Tibial nerve (tissue), 4 donors: ENCODE data around the gene RASAL2. TPM values are rescaled to one million over a fixed set of nuclear protein-coding genes. Genes with fewer than 3 reads are reported as not detected.

Source experiments
- DNase-seq, 2 donors: peaks; one replicate each; pipeline ENCODE4 v3.0.0-alpha.2; 2019; ENCODE audit warnings: low spot score in 2 of 2
- H3K27ac ChIP-seq, 4 donors: fragments of 200-600 bp; sonication (generic) in 3 of 4; one replicate each; pipeline ENCODE4 v1.5.1; 2017 to 2019; ENCODE audit warnings: mild to moderate bottlenecking in 1 of 4
- H3K27me3 ChIP-seq, 2 donors: fragments of 200-600 bp; sonication (generic) in 1 of 2; one replicate each; pipeline versions ENCODE4 v1.5.1 to v1.6.0; 2017 to 2019
- H3K36me3 ChIP-seq, 3 donors: fragments of 200-600 bp; sonication (generic); one replicate each; pipeline ENCODE4 v1.5.1; 2018 to 2019
- H3K4me1 ChIP-seq, 4 donors: fragments of 200-600 bp; sonication (generic) in 3 of 4; one replicate each; pipeline ENCODE4 v1.5.1; 2017 to 2019
- H3K4me3 ChIP-seq, 4 donors: fragments of 200-600 bp; sonication (generic) in 3 of 4; one replicate each; pipeline ENCODE4 v1.5.1; 2017 to 2019; ENCODE audit warnings: mild to moderate bottlenecking in 1 of 4, moderate library complexity in 1 of 4
- H3K9me3 ChIP-seq, 4 donors: fragments of 200-600 bp; sonication (generic) in 3 of 4; one replicate each; pipeline ENCODE4 v1.5.1; 2017 to 2019
- EP300 ChIP-seq, 2 donors: sonication (generic); formaldehyde crosslinking; IDR thresholded peaks; one replicate each; pipeline ENCODE4 v1.6.1; 2017; ENCODE audit warnings: antibody characterized with exemption in 2 of 2, mild to moderate bottlenecking in 1 of 2
- POLR2A ChIP-seq, 2 donors: fragments of 450-650 bp; IDR thresholded peaks; one replicate each; pipeline ENCODE4 v1.6.1; 2017; ENCODE audit warnings: antibody characterized with exemption in 2 of 2, mild to moderate bottlenecking in 2 of 2, moderate library complexity in 2 of 2
- WGBS, 2 donors: methylation state at CpG; one replicate each; pipeline ENCODE4 v1.1.5; 2018; 5-methylcytosine and 5-hydroxymethylcytosine counted together
- total RNA-seq, 4 donors: library from RNA; depleted of rRNA; stranded (reverse); fragments of >200 nt; gene quantifications; one replicate each; pipeline ENCODE4 v1.1.0, GENCODE V29; 2016
- TF ChIP-seq, protein P1 (sequence below), 5 experiments: fragments of 200-600 bp in 3 of 5; fragments of 450-650 bp in 2 of 5; sonication (generic) in 3 of 5; IDR thresholded peaks; one replicate each; pipeline ENCODE4 v1.5.1; 2016 to 2019; ENCODE audit warnings: antibody characterized with exemption in 5 of 5, mild to moderate bottlenecking in 3 of 5, moderate library complexity in 2 of 5

Gene RASAL2
- total RNA-seq, 4 donors from 2014 or later: 40.5 to 44.8 (median 43.0) TPM

DNA sequence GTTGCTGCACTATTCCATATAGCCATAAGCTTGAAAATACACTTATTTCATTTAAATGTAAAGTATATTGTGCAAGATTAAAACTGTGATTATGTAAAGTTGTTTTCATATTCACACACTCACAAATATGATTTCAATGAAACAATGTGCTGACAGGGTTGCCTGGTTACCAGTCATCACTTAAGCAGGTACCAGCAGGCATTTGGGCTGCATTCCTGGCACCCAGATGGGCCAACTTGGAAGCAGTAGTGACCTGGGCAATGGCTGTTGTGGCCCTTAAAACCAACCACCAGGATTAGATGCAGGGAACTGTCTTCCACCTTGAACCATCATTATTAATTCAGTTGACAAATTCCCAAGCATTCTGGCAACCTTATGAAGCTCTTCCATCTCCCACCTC is 45.0 kb upstream of the RASAL2 start:
- Histone ChIP-seq H3K4me3 (no peak overlapping the region), H3K36me3 (no peaks in the 10 kb centered on the region), H3K4me1 (peaks cover 0 to 5% (median 2%) of the 10 kb centered on the region in 4 donors), H3K9me3 (peaks cover 0 to 6% (median 0%) of the 10 kb centered on the region in 4 donors), H3K27me3 (no peaks in the 10 kb centered on the region), H3K27ac (no peak overlapping the region)
- TF ChIP-seq, protein P1, sequence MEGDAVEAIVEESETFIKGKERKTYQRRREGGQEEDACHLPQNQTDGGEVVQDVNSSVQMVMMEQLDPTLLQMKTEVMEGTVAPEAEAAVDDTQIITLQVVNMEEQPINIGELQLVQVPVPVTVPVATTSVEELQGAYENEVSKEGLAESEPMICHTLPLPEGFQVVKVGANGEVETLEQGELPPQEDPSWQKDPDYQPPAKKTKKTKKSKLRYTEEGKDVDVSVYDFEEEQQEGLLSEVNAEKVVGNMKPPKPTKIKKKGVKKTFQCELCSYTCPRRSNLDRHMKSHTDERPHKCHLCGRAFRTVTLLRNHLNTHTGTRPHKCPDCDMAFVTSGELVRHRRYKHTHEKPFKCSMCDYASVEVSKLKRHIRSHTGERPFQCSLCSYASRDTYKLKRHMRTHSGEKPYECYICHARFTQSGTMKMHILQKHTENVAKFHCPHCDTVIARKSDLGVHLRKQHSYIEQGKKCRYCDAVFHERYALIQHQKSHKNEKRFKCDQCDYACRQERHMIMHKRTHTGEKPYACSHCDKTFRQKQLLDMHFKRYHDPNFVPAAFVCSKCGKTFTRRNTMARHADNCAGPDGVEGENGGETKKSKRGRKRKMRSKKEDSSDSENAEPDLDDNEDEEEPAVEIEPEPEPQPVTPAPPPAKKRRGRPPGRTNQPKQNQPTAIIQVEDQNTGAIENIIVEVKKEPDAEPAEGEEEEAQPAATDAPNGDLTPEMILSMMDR (IDR thresholded peaks at IDR 0.05): no peak
- no peak for TF ChIP-seq EP300 (IDR thresholded peaks at IDR 0.05)
- no peak for TF ChIP-seq POLR2A (IDR thresholded peaks at IDR 0.05)
- no peak for DNase-seq

DNA sequence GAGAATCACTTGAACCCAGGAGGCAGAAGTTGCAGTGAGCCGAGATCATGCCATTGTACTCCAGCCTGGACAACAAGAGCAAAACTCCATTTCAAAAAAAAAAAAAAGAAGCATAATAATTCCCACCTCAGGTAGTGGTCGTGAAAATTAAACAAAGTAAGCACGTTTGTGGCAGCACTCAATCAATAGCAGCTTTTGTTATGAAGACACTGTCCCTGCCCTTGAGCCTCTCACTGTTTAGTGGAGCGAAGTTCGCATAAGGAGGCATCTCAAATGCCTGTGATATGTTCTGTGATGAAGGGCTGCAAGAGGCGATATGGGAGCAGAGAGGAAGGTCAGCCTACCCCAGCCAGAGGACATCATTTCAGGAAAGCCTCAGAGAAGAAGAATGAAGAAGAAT is 43.8 kb upstream of the RASAL2 start:
- DNase-seq: no peak
- Histone ChIP-seq H3K9me3 (no peaks in the 10 kb centered on the region), H3K4me3 (no peak overlapping the region), H3K27ac (no peak overlapping the region), H3K27me3 (no peaks in the 10 kb centered on the region), H3K4me1 (peaks cover 0 to 7% (median 4%) of the 10 kb centered on the region in 4 donors), H3K36me3 (no peaks in the 10 kb centered on the region)
- WGBS, 2 donors: 79 to 85% methylated on average over 6 of the region's 6 CpGs
- no peak for TF ChIP-seq POLR2A (IDR thresholded peaks at IDR 0.05)
- TF ChIP-seq, protein P1 (IDR thresholded peaks at IDR 0.05): no peak
- no peak for TF ChIP-seq EP300 (IDR thresholded peaks at IDR 0.05)

DNA sequence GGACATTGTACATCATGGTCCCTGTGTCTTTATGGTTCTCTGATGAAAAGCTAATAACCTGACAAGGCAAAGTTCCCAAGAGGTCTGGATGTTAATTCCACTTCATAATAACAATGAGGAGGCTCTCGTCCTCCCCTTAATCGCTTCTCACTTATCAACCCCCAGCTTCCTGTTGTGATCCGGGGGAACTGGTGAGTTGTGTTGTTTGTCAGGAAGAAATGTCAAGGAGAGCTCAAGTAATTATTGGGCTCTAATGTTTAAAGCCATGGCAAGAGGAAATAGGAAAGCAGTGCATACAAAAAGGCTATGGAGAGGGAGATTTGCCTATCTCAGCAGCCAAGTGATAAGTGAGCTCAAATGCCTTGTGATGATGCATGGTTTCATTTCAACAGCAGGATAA is 42.8 kb upstream of the RASAL2 start:
- H3K4me1 ChIP-seq: peaks cover 0 to 15% (median 12%) of the 10 kb centered on the region in 4 donors
- H3K27me3 ChIP-seq: no peaks in the 10 kb centered on the region
- no peak overlapping the region for H3K27ac ChIP-seq
- H3K9me3 ChIP-seq: no peaks in the 10 kb centered on the region
- no peak overlapping the region for H3K4me3 ChIP-seq
- no peaks in the 10 kb centered on the region for H3K36me3 ChIP-seq
- DNase-seq: no peak
- WGBS, 2 donors: 36 to 46% methylated on average over 3 of the region's 3 CpGs
- TF ChIP-seq, protein P1 (IDR thresholded peaks at IDR 0.05): no peak

DNA sequence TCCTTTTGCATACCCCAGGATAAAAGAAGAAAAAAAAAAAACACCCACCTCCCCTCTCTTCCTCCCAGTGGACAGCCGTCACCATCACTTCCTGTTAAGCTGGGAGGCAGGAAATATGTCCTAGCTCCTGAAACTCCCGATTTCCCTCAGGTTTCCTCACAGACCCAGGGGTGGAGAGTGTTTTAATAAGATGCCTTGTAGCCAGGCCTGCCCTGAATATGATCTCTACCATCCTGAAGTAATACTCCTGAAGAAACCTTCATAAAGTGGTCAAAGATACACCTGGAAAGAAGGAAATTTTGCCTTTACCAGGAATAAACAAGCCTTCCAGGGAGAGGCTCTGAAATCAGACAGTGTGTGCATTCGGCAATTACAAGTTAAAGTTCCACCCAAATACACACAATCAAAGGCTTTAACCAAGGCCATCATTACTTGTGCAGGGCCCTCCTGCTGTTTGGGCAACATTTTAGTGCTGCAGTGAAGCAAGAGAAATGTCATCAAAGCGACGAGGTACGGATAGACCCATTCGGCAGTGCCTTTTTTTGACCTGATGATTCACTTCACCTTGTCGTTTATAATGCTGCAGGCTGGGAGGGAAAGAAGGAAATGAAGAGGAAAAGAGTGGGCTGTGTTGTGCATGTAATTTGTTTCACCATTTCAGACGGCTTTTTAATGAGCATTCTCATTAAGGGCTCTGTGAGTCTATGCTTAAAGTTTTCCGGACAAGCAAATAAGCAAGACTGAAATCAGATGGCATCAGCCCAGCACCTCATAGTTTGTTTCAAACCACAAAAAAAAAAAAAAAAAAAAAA is 41.0 kb upstream of the RASAL2 start:
- Histone ChIP-seq H3K27ac (peak overlapping the region in 1 of 4 donors; percentile 21), H3K27me3 (no peaks in the 10 kb centered on the region), H3K4me1 (peaks cover 0 to 33% (median 22%) of the 10 kb centered on the region in 4 donors), H3K9me3 (no peaks in the 10 kb centered on the region), H3K36me3 (no peaks in the 10 kb centered on the region), H3K4me3 (no peak overlapping the region)
- no peak for DNase-seq
- WGBS, 2 donors: 28 to 34% methylated on average over 10 of the region's 10 CpGs
- TF ChIP-seq EP300 (IDR thresholded peaks at IDR 0.05) (no peak), POLR2A (IDR thresholded peaks at IDR 0.05) (no peak)
- TF ChIP-seq, protein P1 (IDR thresholded peaks at IDR 0.05): no peak

DNA sequence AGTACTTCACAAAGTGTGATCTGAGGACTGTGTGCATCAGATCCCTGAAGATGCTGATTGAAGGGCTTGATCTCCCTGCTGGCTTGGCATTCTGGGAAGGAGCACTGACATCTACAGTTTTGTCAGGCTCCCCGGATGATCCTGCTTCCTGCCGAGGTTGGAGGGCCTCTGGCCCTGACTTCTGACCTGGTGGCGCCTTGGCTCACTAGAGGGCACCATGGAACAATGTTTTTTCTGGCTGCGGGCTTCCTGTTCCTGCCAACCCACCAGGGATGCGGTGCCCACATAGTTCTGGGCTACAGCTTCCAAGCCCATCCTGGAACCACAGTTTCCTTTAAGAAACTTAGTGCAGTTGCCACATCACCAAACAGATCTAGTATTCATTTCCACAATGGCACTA is 38.8 kb upstream of the RASAL2 start:
- Histone ChIP-seq H3K36me3 (no peaks in the 10 kb centered on the region), H3K4me1 (peaks cover 0 to 50% (median 22%) of the 10 kb centered on the region in 4 donors), H3K4me3 (no peak overlapping the region), H3K27me3 (no peaks in the 10 kb centered on the region), H3K9me3 (no peaks in the 10 kb centered on the region), H3K27ac (peak overlapping the region in 2 of 4 donors; percentile 6 to 77)
- no peak for DNase-seq
- WGBS, 2 donors: 21 to 25% methylated on average over 5 of the region's 5 CpGs
- TF ChIP-seq, protein P1 (IDR thresholded peaks at IDR 0.05): peak in 1 of 5 experiments; percentile 13
- no peak for TF ChIP-seq EP300 (IDR thresholded peaks at IDR 0.05)
- TF ChIP-seq POLR2A (IDR thresholded peaks at IDR 0.05): no peak
